CD4-positive, alpha-beta T cell treated with Interferon gamma for 1 hour (primary cell): Measurements from ENCODE around the gene KIAA1217.
"Not testable (repeated sequence)": the region's sequence is repeated elsewhere in the genome, so short reads cannot be mapped to it uniquely, and the experiment has no call there.

Experiments used
- DNase-seq: peaks from one replicate; pipeline ENCODE4 v3.0.0-alpha.2; 2020

The KIAA1217 gene

DNA sequence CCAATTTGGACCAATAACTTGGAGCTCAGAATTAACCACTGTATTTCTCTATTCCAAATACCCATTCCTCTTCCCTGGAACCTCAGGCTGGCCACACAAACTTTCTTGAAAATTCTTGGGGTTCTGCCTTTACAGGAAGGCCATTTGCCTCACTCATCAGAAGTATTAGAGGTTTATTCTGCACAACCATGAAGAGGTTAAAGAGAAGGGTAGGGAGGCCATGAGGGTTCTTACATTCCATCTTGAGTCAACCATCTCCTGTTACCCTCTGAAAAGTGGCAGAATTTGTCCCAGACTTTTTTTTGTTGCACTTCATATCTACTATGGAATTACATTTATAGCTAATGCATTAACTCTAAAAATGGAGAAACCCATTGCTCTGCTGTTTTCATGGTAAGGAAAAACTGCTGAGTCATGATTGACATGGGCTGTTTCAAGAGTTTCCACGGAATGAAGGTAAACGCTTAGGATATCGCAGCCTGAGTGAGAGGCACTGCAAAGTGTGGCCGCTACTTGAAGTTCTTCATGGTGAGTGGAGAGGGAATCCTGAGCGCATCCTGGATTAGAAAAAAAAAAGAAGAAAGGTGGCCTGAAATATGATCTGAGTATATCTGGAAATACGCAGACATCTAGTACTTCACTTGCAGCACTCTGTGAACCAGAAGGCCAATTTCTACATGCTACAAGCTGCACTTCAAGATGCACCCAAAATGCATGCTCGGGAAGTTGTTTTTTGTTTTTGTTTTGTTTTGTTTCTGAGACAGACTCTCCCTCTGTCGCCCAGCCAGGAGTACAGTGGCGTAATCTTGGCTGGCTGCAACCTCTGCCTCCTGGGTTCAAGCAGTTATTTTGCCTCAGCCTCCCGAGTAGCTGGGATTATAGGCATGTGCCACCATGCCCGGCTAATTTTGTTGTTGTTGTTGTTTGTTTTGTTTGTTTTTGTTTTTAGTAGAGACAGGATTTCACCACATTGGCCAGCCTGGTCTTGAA, 83.7 kb downstream of the KIAA1217 start:
- DNase-seq, result no peak

DNA sequence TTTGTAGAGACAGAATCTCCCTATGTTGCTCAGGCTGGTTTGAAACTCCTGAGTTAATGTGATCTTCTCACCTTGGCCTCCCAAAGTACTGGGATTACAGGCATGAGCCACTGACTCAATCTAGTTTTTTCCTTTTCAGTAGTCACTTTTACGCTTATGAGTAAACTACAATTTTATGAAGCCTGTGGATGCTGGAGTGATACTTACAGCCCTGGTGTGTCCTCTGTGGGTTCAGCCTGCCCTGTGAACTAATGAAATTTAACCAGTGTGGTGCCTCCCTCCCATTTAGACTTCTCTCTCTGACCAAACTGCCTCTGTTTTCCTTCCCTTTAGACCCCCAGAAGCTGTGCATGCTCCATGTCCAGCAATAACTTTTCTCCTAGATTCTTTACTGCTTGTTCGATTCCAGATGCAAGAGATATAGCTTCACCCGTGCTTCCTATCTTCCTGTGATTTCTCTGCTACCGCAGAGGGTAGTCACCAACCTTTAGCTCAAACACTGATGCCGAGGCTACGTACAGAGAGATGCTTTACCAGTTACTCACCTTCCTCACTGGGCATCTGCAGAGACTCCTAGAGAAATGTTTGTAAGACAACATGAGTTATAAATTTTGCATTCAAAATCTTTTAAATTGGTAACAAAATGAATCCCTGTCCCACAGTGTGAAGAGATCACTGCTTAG, 90.8 kb downstream of the KIAA1217 start:
- DNase-seq, result no peak

DNA sequence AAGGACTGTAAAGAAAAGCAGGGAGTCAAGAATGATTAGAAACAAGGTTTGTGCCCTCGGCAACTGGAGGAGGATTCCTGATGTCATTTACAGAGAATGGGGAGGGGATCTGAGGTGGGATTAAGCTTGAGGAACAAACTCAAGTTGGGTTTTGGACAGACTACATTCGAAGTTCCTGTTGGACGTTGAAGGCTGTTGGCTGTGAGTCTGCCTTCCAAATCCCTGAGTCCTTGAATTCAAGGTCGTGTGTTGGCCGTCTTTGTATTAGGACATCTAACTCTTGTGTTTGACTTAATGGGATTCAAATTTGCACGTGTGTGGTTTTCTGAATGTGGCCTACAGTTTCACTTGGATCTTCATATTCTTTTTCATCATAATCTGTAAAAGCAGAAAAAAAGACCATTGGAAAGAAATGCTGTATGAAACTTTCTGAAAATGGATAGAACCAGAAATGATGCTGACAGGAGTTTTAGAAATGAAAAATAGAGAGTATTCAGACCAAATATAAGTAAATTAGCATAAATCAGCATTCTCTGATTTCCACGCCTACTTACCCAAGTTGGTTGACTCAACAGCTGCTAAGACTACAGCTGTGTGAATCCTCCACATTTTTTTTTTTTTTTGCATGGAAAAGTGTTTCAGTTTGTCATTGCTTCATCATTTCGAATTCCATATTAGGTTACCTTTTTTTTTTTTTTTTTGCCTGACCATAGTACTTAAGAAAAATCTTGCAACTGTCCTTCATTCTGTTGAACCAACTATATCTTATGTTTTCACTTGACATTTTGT, 94.8 kb downstream of the KIAA1217 start:
- DNase-seq, result no peak

DNA sequence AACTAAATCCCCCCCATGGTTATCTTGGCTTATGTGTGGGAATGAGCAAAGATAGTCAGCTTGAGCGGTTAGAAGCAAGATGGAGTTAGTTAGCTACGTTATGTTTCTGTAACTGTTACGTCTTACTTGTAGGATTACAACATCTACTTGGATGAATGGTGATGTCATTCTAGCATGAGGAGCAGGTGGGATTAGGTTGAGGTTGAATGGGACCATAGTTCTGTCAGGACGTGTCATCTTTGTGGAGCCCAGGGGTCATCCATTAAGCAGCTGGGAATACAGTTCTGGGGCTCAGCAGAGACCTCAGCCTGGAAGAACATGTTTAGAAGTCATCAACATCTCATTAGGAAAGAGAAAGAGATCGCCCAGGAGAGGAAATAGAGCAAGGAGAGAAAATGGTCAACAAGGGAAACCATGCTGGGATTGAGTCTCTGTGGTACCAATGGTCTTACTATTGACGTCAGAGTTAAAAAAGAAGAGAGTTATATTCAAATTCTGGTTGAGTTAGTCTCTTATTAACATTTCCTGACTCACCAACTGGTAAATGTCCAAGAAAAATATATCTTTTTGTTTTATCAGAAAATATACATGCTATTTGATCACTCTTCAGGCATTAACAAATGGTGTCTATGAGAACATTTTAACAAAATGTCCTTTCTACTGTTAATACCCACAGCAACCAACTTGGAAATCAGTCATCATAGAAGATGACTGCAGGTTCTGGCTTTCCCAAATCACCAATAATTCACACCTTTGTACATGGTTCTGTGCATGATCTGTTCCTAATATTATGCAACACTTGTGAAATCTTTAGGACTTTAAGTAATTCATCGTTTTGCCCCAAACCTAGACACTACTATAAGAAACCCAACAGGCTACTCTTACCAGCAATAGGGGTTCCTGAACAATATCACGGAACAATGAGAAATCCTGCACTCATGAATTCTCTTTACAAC, 96.9 kb downstream of the KIAA1217 start:
- DNase-seq, result no peak

DNA sequence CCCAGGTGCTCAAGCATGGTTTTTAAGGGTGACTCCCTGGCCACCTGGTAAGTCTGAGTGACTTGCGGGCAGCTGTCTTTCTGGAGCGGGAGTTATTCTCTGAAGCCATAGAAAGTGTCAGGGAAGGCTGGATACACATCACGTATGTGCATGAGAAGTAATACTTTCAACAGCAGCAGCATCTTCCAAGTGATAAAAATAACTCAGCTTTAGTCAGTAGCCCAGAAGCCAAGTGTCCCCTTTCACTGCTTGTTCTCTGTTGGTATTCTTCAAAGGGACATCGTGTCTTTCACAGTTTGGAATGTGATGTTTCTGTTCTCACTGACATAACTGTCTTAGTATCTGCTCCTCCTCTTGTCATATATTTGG, 97.6 kb downstream of the KIAA1217 start:
- no peak for DNase-seq

DNA sequence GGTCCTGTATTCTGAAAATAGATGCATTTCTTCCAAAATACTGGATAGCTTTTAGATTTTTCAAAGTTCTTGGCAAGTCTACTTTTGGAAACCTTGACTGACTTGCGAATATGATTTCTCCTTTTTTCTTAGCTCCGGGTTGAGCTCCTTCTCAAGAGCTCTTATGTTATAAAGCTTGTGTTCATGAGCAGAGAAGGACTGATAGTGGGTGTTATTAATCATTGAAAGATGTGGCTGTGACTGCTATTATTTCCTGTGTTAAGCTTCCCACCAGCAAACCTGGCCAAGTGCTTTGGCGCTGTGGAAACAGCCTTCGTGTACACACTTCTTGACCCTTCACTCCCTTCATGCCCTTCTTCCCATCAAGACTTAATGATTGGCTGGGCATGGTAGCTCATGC, 98.2 kb downstream of the KIAA1217 start:
- DNase-seq, result no peak

DNA sequence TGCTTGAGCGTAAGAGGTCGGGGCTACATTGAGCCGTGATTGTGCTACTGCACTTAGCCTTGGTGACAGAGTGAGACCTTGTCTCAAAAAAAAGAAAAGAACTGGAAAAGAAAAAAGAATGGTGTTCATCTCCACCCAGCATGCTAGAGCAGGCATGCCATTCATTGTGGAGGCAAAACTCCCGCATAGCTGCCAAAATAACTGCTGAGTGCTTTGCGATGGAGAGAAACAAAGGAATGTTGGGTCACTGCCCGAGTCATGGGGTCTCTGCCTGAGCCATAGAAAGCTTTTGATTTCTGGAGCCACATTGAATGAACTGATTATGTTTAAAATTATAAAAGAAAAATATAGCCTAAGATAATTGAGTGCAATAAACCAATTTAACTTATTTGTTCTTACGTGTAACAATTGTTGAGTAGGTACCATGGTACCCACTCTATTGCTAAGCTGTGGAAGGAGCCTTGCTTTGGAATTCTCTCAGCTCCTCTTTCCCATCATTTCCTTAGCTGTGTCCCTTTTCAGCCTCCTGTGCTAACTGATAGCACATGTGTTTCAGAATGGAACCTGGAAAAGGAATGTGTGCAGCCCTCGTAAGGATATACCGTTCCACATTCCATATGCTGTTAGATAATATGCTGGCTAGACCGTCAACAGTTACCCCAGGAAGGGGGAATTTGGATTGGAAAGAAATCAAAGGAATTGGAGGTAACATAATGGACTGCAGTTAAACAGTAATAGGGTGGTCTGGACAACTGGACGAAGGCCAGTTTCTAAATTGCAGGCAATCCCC, 99.0 kb downstream of the KIAA1217 start:
- no peak for DNase-seq

DNA sequence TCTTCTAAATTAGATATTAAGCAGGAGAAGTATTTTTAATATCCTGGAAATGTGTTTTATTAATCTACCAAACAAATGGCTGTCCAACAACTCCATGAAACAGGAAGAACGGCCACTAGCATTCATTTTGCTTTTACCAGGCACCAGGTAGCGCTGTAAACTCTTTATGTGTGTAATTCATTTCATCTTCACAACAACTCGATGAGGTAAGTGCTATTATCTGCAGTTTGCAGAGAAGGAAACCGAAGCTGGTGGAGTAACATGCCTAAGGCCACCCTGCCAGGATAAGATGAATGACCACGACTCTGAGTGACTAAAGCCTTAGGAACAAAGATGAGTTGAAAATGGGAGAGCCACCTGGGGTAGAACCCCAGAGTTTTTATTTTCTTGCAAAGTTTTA, 101.2 kb downstream of the KIAA1217 start:
- DNase-seq, result no peak

DNA sequence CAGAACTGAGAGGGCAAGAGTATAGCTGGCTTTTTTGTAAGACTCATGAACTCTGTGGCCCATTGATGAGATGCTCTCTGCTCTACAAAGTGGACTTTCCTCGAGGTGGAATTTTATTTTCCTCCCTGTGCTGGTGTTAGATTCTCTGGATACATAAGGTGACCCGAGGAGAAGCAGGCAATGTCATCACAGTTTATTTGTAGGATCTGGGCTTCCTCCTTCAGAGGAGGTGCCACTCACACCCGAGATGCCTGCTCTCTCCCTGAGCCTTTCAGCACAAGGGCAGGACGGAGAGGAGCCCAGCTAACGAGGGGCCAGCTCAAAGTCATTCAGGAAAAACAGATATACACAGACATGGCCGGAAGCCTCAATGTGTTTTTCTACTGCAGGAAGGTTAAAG, 103.0 kb downstream of the KIAA1217 start:
- DNase-seq, result no peak

DNA sequence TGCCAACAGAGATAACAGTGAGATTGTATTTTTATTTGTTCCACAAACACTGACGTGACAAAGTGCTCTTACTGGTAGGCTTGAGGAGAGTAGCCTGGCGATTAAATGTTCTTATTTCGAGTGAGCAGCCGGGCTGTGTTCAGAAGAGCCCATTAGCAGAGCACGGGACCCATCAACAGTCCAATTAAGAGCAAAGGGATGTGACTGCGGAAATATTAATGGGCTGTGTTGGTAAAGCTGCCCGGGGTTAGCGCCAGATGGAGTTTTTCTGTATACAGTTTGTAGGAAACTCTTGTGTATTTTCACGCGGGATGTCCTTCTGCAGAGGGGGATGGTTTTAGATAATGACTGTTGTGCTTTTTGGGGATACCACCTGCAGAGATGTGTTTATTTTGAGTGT, 104.3 kb downstream of the KIAA1217 start:
- DNase-seq, result no peak

DNA sequence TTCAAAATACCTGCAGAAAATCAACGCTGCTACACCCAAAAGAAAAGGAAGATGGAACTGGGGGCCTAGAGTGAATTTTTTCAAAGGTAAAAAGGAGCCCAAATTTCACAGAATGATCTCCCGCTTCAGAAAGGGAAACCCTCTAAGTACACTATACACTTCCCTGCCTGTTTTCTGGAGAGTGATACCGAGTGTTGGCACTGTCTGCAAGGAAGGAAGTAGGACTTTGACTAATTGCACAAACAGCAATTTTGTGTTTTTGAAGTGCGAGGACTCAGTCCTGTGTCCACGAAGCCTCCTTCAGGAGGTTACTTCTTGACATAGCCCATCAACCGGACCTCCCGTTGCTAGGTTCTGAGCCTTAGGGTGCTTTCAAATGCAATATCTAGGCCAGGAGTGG, 106.3 kb downstream of the KIAA1217 start:
- no peak for DNase-seq

DNA sequence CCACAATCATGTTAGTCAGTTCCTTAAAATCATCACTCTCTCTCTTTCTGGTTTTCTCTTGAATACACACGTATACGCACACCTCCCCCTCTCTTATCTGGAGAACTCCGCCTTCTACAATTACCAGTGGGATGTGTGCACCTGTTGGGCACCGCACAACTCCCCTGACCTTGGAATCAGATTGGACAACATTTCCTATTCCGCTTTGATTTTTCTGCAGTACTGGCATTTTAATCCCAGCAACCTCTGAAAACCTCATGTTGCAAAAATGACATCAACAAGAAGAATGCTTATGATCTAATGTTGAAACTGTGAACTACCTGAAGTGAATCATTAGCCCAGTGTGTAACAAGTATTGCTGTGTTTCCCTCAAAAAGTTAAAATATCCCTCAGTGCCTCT, 109.6 kb downstream of the KIAA1217 start:
- DNase-seq, result no peak

DNA sequence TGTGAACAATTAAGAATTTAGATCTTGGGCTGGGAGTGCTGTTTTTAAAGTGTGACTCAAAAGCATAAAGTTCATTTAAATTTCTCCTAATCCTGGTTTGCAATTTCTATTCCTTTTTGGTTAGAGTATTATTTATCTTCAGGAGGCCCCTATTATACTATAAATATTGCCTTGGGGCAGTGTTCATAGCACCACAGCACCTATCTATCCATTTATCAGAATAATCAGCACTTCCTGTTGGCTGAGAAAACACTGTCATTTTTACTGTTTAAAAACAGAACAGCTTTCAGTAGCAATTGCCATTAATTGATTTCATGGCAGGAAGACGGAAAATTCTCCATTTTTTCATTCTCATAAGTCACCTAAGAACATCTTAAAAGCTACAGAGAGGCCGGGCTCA, 111.4 kb downstream of the KIAA1217 start:
- no peak for DNase-seq

DNA sequence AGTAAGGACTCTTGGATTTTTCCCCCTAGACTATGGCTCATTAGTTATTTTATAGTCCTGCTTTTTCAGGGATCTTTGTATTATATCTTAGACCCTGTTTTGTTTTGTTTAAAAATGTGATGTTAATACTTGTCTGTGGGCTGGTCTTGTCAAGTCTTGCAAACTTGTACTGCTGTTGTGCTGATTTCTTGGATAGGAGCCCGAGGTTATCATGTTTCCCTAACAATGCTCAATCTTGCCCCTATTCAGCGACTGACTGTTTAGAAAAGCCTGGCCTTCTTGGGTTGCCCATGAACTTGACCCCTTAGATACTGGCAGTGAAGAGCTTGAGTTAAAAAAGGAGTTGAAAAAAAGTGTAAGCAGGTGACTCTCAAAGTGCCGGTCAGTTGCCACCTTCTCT, 115.7 kb downstream of the KIAA1217 start:
- DNase-seq, result no peak

DNA sequence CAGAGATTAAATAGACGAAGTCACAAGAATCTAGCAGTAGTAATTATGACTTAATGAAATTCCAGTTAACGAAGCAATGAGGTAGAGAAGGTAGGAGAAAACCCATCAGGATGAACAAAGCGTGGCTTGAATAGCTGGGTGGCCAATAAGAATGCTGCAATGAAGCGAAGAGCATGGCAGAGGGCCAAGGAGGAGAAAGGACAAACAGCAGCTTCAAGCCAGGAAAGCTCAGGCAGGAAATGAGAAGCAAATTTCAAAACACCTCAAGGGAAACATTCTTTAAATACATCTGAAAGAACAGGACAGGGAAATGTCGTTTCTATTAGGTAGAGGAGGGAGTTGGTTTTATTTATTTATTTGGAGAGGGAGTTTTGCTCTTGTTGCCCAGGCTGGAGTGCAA, 122.5 kb downstream of the KIAA1217 start:
- no peak for DNase-seq

DNA sequence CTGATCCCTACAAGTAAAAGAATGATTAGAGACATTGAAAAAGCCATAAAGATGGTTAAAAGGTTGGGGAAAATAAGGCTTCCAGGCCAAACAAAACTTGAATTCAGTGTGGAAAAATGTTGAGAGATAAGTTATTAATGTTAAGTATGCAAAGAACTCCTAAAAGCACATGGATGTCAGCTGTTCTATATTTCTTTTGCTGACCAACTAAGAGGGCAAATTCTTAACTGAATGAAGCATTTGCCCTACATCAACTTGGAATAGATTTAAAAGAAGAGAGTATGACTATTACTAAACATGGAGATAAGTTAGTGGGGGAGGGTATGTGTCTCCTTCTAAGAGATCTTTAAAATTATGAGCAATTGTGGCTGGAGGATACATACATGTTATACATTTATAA, 124.8 kb downstream of the KIAA1217 start:
- DNase-seq, result no peak

DNA sequence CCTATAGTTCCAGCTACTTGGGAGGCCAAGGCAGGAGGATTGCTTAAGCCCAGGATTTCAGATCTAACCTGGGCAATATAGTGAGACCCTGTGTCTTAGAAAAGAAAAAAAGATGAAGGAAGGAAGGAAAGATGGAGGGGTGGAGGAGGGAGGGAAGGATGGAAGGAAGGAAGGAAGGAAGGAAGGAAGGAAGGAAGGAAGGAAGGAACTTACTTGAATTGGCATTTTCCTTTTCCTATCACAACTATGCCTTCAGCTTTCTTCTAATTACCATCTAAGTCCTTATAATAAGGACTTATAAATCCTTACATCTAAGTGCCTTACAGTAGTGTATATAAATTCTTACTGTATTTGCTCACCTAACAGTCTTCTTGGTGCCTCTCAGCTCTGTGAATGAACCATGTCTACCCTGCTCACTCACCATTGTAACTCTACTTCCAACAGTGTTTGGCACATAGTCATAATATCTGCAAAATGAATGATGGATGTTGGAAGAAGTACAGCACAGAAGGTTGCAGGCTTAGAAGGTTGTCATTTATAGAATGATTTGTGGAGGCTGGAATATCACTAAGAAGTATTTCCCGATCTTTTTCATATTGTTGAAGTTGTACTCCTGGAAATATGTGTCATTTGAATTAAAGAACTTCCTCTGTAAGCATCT, 125.5 kb downstream of the KIAA1217 start:
- no peak for DNase-seq

DNA sequence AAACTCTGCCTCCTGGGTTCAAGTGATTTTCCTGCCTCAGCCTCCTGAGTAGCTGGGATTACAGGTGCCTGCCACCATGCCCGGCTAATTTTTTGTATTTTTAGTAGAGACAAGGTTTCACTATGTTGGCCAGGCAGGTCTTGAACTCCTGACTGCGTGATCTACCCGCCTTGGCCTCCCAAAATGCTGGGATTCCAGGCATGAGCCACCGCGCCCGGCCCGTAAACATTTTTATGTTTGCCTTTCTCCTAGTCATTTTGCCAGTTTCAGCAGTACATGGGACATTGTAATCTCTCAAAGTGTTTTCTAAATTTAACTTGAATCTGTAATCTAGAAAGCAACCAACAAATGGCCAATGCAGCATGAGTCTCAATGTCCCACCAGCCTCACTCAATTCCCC, 128.8 kb downstream of the KIAA1217 start:
- DNase-seq, result not testable (repeated sequence)

DNA sequence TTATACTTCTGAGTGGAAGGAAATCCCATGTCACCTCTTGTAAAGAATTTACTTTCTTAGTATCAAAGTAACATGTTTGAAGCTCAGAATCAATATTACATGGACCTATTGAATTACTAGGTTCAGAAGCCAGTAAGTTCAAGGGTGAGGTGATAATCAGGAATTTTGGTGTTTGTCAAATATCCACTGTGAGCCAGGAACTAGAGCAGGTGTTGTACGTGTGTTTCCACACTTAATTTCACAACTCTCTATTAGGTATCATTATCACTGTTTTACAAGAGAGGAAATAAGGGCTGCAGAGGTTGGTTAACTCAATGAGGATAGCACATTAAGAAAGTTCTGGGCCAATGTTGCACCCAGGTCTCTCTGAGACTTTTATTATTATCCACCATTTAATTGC, 130.4 kb downstream of the KIAA1217 start:
- no peak for DNase-seq

DNA sequence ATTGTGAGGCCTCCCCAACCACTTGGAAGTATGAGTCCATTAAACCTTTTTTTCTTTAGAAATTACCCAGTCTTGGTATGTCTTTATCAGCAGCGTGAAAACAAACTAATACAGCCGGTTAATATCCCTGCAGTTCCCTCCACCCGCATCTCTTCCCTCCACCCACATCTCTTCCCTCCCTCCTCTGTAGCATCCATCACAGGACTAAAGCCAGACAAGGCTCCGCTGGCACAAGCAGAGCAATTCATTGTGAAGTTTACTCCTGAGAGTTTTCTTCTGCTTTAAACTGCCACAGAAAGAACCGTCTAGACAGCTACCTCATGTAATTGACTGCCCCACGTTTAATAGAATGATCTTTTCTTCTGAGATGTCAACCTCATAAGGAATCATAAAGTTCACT, 131.5 kb downstream of the KIAA1217 start:
- no peak for DNase-seq

DNA sequence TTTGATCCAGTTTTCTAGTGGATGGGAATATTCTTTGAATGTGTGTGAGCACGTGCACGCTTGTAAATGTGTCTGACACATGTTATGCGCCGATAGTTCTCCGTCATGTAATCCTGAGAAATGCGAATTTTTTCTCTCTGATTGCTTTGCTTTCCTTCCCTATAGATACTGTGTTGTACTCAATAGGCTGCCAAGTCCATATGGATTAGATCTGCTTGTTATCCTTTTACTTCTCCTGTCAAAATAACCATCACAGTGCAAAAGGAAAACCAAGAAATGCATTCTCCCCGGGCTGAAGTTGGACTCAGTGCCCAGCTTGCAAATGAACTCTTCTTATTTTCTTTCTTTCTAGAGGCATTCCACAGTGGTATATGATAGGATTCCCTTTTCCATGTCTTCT, 131.9 kb downstream of the KIAA1217 start:
- DNase-seq, result no peak
